ENCODE measurements around the gene HFM1.
A peak's percentile ranks its signal among the peaks of the same experiment; 100 is the strongest.
"Not testable (repeated sequence)": the region's sequence is repeated elsewhere in the genome, so short reads cannot be mapped to it uniquely, and the experiment has no call there.

HFM1 gene, protein sequence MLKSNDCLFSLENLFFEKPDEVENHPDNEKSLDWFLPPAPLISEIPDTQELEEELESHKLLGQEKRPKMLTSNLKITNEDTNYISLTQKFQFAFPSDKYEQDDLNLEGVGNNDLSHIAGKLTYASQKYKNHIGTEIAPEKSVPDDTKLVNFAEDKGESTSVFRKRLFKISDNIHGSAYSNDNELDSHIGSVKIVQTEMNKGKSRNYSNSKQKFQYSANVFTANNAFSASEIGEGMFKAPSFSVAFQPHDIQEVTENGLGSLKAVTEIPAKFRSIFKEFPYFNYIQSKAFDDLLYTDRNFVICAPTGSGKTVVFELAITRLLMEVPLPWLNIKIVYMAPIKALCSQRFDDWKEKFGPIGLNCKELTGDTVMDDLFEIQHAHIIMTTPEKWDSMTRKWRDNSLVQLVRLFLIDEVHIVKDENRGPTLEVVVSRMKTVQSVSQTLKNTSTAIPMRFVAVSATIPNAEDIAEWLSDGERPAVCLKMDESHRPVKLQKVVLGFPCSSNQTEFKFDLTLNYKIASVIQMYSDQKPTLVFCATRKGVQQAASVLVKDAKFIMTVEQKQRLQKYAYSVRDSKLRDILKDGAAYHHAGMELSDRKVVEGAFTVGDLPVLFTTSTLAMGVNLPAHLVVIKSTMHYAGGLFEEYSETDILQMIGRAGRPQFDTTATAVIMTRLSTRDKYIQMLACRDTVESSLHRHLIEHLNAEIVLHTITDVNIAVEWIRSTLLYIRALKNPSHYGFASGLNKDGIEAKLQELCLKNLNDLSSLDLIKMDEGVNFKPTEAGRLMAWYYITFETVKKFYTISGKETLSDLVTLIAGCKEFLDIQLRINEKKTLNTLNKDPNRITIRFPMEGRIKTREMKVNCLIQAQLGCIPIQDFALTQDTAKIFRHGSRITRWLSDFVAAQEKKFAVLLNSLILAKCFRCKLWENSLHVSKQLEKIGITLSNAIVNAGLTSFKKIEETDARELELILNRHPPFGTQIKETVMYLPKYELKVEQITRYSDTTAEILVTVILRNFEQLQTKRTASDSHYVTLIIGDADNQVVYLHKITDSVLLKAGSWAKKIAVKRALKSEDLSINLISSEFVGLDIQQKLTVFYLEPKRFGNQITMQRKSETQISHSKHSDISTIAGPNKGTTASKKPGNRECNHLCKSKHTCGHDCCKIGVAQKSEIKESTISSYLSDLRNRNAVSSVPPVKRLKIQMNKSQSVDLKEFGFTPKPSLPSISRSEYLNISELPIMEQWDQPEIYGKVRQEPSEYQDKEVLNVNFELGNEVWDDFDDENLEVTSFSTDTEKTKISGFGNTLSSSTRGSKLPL (N-terminal part only)

DNA sequence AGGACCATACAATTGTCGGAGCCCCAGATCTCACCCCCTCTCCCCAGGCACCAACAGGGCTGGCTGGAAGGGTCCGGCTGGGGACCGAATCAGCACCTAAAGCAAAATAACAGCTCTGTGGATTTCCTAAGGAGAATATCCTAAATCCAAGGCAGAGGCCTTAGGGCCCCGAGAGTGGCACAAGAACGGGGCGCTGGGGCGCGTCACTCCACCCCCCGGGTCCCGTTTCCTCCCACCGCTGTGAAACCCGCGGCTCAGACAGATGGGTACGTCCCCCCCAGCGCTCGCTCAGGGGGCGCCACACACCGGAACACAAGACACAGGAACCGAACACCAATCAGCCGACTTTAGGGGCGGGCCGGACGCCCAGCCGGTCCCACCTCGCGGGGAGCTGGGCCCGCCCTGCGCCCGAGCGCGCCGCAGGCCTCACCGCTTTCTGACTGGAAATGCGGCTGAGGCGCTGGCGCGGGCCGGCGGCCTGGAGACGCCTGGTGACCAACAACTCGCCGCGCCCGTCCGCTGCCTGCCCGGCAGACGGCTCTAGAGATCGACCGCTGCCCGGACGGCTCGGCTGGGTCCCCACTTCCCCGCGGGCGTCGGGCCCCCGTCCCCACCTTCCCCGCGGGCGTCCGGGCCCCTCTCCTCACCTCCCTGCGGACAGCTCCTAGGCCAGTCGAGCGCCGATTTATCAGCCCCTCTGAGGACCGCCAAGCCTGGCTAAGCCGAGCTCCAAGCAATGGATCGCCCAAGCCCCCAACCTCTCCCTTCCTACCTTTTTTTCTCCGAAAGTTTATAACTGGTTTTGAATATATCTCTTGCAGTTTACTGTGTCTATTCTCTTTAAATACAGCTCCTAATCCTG, at the start of gene HFM1:
Gene HFM1 (minus strand): TSS at position 687 of the 862 bp plus-strand sequence. CDS start 3,755 bp downstream, outside the sequence.
- Mint-ChIP-seq H3K27ac (no peak within 1 kb of the TSS), H3K4me1 (peaks cover 5% of the 10 kb centered on the region), H3K4me3 (peak within 1 kb of the TSS; percentile 66), H3K36me3 (no peaks in the 10 kb centered on the region), H3K9me3 (no peaks in the 10 kb centered on the region)
- DNase-seq (ENCODE audit: low spot score in 2 of 2) (peak; percentile 23 to 72), ATAC-seq (peak; percentile 97)

DNA sequence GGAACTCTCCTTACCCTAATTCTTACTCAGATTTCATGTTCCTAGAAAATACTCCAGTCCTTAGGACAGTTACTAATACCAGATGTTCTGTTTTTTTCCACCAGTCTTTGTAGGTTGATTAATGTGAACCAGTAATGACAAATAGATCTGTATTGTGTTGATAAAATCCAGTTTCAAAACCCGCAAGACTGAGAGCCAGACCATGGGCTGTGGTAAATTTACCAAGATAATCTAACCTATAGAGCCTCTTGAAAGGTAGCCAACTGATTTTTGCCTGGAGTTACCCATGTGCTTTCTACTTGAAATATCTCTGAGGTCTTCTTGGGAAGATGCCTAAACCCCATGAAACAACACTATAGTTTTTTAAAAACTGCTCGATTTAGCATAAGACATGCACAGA, 49.5 kb upstream of the HFM1 start:
- no peak overlapping the region for H3K27ac Mint-ChIP-seq
- no peaks in the 10 kb centered on the region for H3K36me3 Mint-ChIP-seq
- no peak overlapping the region for H3K4me3 Mint-ChIP-seq
- ATAC-seq (no peak), DNase-seq (ENCODE audit: low spot score in 2 of 2) (no peak)
- no peaks in the 10 kb centered on the region for H3K4me1 Mint-ChIP-seq
- no peaks in the 10 kb centered on the region for H3K9me3 Mint-ChIP-seq

DNA sequence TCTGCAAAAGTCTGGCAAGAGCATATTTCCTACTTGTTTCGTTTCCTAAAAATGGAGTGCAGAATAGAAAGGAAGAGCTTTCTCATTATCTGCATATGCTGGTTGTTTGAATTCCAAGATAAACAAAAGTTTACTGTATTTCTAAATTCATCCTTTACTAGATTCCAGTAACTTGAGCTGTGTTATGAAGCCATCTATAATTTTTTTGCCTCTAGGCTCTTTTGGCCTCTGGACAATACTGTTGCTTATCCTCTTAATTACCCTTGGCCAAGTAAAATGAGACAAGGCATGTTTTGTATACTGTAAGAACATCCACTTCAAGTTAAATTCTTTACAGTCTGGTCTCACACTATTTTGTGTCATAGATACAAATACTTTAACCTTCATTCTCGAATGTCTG, 45.6 kb upstream of the HFM1 start:
- no peak for DNase-seq (ENCODE audit: low spot score in 2 of 2)

DNA sequence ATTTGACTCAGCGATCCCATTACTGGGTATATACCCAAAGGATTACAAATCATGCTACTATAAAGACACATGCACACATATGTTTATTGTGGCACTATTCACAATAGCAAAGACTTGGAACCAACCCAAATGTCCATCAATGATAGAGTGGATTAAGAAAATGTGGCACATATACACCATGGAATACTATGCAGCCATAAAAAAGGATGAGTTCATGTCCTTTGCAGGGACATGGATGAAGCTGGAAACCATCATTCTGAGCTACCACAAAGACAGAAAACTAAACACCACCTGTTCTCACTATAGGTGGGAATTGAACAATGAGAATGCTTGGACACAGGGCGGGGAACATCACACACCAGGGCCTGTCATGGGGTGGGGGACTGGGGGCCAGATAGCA, 43.1 kb upstream of the HFM1 start:
- DNase-seq (ENCODE audit: low spot score in 2 of 2); H3K4me1 Mint-ChIP-seq; H3K27ac Mint-ChIP-seq; ATAC-seq; H3K9me3 Mint-ChIP-seq; H3K36me3 Mint-ChIP-seq; H3K4me3 Mint-ChIP-seq: not testable (repeated sequence)

More for the DNA sequence above, 45.6 kb upstream of the HFM1 start:
- no peaks in the 10 kb centered on the region for H3K36me3 Mint-ChIP-seq
- H3K9me3 Mint-ChIP-seq, result no peaks in the 10 kb centered on the region
- no peaks in the 10 kb centered on the region for H3K4me1 Mint-ChIP-seq
- no peak for ATAC-seq
- no peak overlapping the region for H3K4me3 Mint-ChIP-seq
- H3K27ac Mint-ChIP-seq, result no peak overlapping the region

DNA sequence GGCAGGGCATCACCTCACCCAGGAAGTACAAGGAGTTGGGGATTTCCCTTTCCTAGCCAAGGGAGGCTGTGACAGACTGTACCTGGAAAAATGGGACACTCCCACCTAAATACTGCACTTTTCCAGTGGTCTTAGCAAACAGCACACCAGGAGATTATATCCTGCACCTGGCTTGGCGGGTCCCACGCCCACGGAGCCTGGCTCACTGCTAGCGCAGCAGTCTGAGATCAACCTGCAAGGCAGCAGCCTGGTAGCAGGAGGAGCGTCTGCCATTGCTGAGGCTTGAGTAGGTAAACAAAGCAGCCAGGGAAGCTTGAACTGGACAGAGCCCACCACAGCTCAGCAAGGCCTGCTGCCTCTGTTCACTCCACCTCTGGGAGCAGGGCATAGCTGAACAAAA, 37.3 kb upstream of the HFM1 start:
- not testable (repeated sequence) for H3K4me1 Mint-ChIP-seq; ATAC-seq; H3K27ac Mint-ChIP-seq; DNase-seq (ENCODE audit: low spot score in 2 of 2); H3K36me3 Mint-ChIP-seq; H3K9me3 Mint-ChIP-seq; H3K4me3 Mint-ChIP-seq

DNA sequence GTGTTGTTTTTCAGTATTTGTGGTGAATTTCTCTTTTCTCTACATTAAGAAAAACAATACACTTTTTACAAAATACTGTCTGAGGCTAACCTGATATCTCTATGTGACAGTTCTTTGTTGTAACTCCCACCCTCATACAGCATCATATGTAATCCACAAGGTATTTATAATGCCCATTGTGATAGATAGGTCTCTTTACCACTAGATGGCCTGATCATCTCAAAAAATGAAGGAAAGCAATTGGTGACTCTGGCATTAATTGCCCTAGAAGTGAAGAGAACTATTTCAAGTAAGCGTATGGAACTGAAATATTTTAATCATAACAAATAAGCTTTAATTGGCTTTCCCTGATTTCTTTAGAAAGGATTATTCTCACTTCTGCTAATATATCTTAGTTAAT, 36.2 kb upstream of the HFM1 start:
- H3K27ac Mint-ChIP-seq, result no peak overlapping the region
- DNase-seq (ENCODE audit: low spot score in 2 of 2), result no peak
- no peak for ATAC-seq
- peaks cover 4% of the 10 kb centered on the region for H3K9me3 Mint-ChIP-seq
- H3K4me1 Mint-ChIP-seq, result no peaks in the 10 kb centered on the region
- H3K4me3 Mint-ChIP-seq, result no peak overlapping the region
- H3K36me3 Mint-ChIP-seq, result no peaks in the 10 kb centered on the region

DNA sequence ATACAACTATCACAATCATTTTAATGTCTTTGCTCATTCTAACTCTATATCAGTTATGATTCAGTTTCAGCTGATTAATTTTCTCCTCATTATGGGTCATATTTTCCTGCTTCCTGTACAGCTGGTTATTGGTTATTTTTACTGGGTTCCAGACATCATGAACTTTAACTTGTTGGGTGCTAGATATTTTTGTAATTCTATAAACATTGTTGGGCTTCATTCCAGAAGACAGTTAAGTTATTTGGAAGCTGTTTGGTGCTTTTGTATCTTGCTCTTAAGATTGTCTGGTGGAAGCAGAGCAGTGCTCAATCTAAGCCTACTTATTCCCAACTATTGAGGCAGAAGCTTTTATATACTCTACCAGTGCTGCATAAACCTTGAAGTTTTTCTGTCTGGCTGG, 34.4 kb upstream of the HFM1 start:
- Mint-ChIP-seq H3K36me3 (no peaks in the 10 kb centered on the region), H3K27ac (no peak overlapping the region), H3K9me3 (peaks cover 4% of the 10 kb centered on the region), H3K4me1 (no peaks in the 10 kb centered on the region), H3K4me3 (no peak overlapping the region)
- DNase-seq (ENCODE audit: low spot score in 2 of 2) (no peak), ATAC-seq (no peak)

DNA sequence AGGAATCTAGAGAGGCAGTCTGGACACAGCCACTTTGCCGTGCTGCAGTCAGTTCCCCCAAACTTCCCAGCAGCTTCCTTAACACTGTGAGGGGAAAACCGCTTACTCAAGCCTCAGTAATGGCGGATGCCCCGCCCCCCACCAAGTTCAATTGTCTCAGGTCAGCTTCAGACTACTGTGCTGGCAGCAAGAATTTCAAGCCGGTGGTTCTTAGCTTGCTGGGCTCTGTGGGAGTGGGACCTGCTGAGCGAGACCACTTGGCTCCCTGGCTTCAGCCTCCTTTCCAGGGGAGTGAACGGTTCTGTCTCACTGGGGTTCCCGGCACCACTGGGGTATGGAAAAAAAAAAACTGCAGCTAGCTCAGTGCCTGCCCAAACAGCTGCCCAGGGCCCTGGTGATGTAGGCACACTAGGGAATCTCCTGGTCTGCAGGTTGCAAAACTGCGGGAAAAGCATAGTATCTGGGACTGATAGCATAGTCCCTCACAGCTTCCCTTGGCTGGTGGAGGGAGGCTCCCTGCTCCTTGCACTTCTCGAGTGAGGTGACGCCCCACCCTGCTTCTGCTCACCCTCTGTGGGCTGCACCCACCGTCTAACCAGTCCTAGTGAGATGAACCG, 23.7 kb upstream of the HFM1 start:
- Mint-ChIP-seq H3K4me1 (no peaks in the 10 kb centered on the region), H3K9me3 (peaks cover 3% of the 10 kb centered on the region), H3K36me3 (no peaks in the 10 kb centered on the region), H3K4me3 (no peak overlapping the region), H3K27ac (no peak overlapping the region)
- no peak for DNase-seq (ENCODE audit: low spot score in 2 of 2)
- no peak for ATAC-seq

DNA sequence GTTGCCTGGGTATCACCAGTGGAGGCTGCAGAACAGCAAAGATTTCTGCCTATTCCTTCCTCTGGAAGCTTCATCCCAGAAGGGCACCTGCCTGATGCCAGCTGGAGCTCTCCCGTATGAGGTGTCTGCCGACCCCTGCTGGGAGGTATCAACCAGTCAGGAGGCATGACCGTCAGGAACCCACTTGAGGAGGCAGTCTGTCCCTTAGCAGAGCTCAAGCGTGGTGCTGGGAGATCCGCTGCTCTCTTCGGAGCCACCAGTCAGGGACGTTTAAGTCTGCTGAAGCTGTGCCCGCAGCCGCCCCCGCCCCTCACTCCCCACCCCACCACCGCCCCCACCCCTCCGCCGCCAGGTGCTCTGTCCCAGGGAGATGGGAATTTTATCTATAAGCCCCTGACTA, 23.1 kb upstream of the HFM1 start:
- Mint-ChIP-seq H3K4me3 (no peak overlapping the region), H3K36me3 (no peaks in the 10 kb centered on the region), H3K27ac (no peak overlapping the region), H3K4me1 (no peaks in the 10 kb centered on the region), H3K9me3 (peaks cover 3% of the 10 kb centered on the region)
- DNase-seq (ENCODE audit: low spot score in 2 of 2), result no peak
- no peak for ATAC-seq

DNA sequence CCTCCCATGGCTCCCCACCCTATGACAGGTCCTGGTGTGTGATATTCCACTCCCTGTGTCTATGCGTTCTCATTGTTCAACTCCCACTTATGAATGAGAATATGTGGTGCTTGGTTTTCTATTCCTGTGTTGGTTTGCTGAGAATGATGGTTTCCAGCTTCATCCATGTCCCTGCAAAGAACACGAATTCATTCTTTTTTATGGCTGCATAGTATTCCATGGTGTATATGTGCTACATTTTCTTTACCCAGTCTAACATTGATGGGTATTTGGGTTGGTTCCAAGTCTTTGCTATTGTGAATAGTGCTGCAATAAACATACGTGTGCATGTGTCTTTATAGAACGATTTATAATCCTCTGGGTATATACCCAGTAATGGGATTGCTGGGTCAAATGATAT, 17.9 kb upstream of the HFM1 start:
- H3K36me3 Mint-ChIP-seq; DNase-seq (ENCODE audit: low spot score in 2 of 2); H3K4me1 Mint-ChIP-seq; H3K4me3 Mint-ChIP-seq; ATAC-seq; H3K27ac Mint-ChIP-seq; H3K9me3 Mint-ChIP-seq: not testable (repeated sequence)

DNA sequence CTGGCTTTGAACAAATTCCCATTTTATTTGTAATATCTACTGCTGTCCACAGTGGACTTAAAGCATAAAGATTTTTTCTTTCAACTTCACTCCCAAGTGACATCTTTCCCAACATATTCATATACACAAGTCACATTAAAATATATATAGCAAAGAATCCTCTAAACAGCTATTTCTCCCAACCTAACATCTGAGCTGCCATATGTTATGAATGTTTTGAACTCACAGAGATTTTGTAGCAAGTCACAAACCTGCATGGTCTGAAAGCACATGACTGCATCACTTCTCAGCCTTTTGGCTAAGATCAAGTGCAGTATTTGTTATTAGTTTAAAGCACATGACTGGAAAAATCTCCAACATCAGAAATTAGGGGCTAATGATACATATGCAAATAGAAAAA, 7.7 kb upstream of the HFM1 start:
- no peak overlapping the region for H3K27ac Mint-ChIP-seq
- no peaks in the 10 kb centered on the region for H3K4me1 Mint-ChIP-seq
- no peak for DNase-seq (ENCODE audit: low spot score in 2 of 2)
- no peaks in the 10 kb centered on the region for H3K9me3 Mint-ChIP-seq
- no peaks in the 10 kb centered on the region for H3K36me3 Mint-ChIP-seq
- ATAC-seq, result no peak
- H3K4me3 Mint-ChIP-seq, result no peak overlapping the region

DNA sequence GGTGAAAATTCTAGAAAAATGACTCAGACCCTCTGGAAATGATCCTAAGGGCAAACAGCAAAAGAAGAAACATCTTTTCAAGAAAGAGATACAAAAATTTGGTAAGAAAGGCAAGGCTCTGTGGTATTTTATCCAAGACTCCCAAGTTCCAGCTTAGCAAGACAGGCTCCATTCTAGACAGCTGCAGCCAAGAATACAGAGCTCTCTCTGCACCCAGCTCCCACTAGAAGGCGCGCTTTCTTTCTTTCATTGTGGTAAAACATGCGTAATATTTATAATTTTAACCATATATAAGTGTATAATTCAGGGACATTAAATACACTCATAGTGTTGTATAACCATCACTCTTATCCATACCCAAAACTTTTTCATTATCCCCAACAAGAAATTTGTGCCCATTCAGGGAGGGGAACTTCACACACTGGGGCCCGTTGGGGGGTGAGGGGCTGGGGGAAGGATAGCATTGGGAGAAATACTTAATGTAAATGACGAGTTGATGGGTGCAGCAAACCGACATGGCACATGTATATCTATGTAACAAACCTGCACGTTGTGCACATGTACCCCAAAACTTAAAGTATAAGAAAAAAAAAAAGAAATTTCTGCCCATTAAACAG, 2.2 kb upstream of the HFM1 start:
- no peaks in the 10 kb centered on the region for H3K9me3 Mint-ChIP-seq
- no peaks in the 10 kb centered on the region for H3K36me3 Mint-ChIP-seq
- DNase-seq (ENCODE audit: low spot score in 2 of 2) (no peak), ATAC-seq (no peak)
- H3K27ac Mint-ChIP-seq, result no peak overlapping the region
- no peak overlapping the region for H3K4me3 Mint-ChIP-seq
- H3K4me1 Mint-ChIP-seq, result peaks cover 5% of the 10 kb centered on the region

DNA sequence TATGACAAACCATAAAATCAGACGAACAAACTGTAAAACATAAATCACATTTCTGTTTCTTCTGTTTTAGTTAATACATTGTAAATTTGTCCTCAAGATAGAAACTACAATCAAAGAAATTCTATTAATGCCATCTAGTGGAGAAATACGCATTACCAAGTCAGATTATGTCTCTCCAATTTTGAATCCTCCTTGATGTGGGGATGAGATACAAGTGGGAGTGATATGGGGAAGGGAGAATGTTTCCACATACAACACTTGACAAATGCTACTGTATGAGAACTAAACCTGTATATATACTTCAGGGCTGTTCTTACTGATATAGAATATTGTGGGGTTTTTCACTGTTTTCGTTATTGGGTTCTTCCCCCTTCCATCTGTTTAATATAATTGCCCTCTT, 2.6 kb downstream of the HFM1 start:
- Mint-ChIP-seq H3K36me3 (no peaks in the 10 kb centered on the region), H3K4me1 (peaks cover 5% of the 10 kb centered on the region), H3K4me3 (no peak overlapping the region), H3K9me3 (no peaks in the 10 kb centered on the region), H3K27ac (no peak overlapping the region)
- ATAC-seq (no peak), DNase-seq (ENCODE audit: low spot score in 2 of 2) (no peak)

Measured in stimulated activated effector memory CD8-positive, alpha-beta T cell treated with anti-CD3 and anti-CD28 coated beads, Interleukin-12 subunit alpha, Interleukin-12 subunit beta, amount 100 ng/mL, for 72 hours (primary cell).